Activated CD8-positive, alpha-beta T cell treated with anti-CD3 and anti-CD28 coated beads for 36 hours (primary cell): ENCODE measurements around the gene YPEL2. TPM values are rescaled to one million over a fixed set of nuclear protein-coding genes. Genes with fewer than 3 reads are reported as not detected.
A peak's percentile ranks its signal among the peaks of the same experiment; 100 is the strongest.

Experiments used
- ATAC-seq: fragments of 200-7000 bp; cut with Tn5 transposase; one replicate; pipeline ENCODE4 v1.10.0; 2021; ENCODE audit warnings: mild to moderate bottlenecking, moderate library complexity
- CTCF ChIA-PET: fragments of 350-600 bp; sonication (Branson Sonifier 250); formaldehyde crosslinking; loops from one replicate; lab custom pipeline; 2021; ENCODE audit warnings: antibody characterized with exemption; lab: Charles Lee
- POLR2A ChIA-PET: fragments of 350-600 bp; sonication (Branson Sonifier 250); formaldehyde crosslinking; loops from one replicate; lab custom pipeline; 2021; ENCODE audit warnings: antibody characterized with exemption; lab: Charles Lee
- DNase-seq: peaks from one replicate; pipeline ENCODE4 v3.0.0-alpha.2; 2020
- H3K27ac Mint-ChIP-seq: one replicate; pipeline ENCODE4 v1.8.0; 2021; ENCODE audit warnings: mild to moderate bottlenecking, mixed read lengths
- H3K27me3 Mint-ChIP-seq: one replicate; pipeline ENCODE4 v1.8.0; 2021; ENCODE audit warnings: mixed read lengths
- H3K36me3 Mint-ChIP-seq: one replicate; pipeline ENCODE4 v1.8.0; 2021; ENCODE audit warnings: low read depth, mixed read lengths
- H3K4me1 Mint-ChIP-seq: one replicate; pipeline ENCODE4 v1.8.0; 2021; ENCODE audit warnings: low read depth, mixed read lengths
- H3K4me3 Mint-ChIP-seq: one replicate; pipeline ENCODE4 v1.8.0; 2021; ENCODE audit warnings: mild to moderate bottlenecking, moderate library complexity, mixed read lengths
- H3K9me3 Mint-ChIP-seq: one replicate; pipeline ENCODE4 v1.8.0; 2021; ENCODE audit warnings: mixed read lengths
- intact Hi-C: fragments of 100-400 bp; cut with micrococcal nuclease; formaldehyde crosslinking; loops from one replicate; pipeline ENCODE4 v1.10.0; 2022
- total RNA-seq, 2 experiments: library from RNA; stranded (reverse); gene quantifications; one replicate each; pipeline ENCODE4 v1.2.3, GENCODE V29; 2021
- TF ChIP-seq, protein P1 (sequence below): fragments of 200-600 bp; IDR thresholded peaks from one replicate; pipeline ENCODE4 v1.8.0; 2022; ENCODE audit warnings: antibody characterized with exemption, mild to moderate bottlenecking

YPEL2 gene
- total RNA-seq, 2 experiments from 2014 or later, result 4.2 to 4.9 TPM

DNA sequence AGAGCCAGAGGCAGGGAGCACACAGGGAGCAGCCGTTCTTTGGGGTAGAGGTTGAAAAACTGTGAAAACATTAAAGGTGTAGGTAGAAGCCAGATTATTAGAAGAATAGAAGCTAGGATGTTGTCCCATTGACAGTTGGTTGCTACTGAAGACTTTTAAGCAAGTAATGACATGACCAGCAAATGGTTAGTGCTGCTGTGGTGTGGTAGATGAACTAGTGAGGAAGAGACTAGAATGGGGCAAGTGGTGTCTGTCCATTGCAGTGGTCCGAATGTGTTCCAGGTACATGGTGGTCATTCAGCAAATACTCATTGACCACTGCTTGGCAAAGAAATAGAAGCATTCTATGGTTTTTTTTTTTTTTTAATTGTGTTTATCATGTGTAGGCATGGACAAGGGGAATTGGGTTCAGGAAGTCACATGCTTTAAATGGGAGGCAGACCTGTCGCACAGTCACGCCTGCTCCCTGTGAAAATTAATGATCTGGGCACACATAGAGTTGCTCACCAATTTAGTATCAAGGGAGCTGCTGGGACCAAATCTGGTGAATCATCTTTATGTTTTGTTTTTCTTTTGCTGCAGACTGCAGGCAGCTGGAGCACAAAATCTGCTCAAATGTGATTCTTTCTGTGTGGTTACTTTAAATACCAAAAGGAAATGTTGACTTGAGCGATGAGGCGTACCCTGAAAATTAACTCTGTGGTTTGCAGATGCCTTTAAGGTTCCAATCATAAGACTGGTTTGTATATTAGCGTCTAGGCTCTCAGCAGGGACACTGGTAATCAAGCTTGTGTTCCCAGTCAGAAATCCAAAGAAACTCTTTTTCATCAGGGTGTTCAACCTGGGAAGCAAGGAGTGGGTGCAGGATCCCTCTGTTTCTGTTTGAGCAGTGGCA lies 30.7 kb downstream of the YPEL2 start:
- Mint-ChIP-seq H3K9me3 (no peaks in the 10 kb centered on the region), H3K36me3 (peaks cover 2% of the 10 kb centered on the region), H3K4me3 (peak overlapping the region; percentile 62), H3K4me1 (peaks cover 79% of the 10 kb centered on the region), H3K27ac (peak overlapping the region; percentile 90), H3K27me3 (no peaks in the 10 kb centered on the region)
- POLR2A ChIA-PET, result interaction anchor here (0.9 to 3.1 kb wide), 13 partner anchors 9 to 86 kb away, joined by 3 to 12 read pairs (median 4); partner anchors contain the start of gene YPEL2
- ATAC-seq, result peak; percentile 65
- TF ChIP-seq, protein P1, sequence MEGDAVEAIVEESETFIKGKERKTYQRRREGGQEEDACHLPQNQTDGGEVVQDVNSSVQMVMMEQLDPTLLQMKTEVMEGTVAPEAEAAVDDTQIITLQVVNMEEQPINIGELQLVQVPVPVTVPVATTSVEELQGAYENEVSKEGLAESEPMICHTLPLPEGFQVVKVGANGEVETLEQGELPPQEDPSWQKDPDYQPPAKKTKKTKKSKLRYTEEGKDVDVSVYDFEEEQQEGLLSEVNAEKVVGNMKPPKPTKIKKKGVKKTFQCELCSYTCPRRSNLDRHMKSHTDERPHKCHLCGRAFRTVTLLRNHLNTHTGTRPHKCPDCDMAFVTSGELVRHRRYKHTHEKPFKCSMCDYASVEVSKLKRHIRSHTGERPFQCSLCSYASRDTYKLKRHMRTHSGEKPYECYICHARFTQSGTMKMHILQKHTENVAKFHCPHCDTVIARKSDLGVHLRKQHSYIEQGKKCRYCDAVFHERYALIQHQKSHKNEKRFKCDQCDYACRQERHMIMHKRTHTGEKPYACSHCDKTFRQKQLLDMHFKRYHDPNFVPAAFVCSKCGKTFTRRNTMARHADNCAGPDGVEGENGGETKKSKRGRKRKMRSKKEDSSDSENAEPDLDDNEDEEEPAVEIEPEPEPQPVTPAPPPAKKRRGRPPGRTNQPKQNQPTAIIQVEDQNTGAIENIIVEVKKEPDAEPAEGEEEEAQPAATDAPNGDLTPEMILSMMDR, result no peak
- peak; percentile 65 for DNase-seq
- intact Hi-C loops, result loop anchor here (5.0 kb wide), 1 partner anchor 35 kb away; no protein-coding TSS in a partner anchor
- CTCF ChIA-PET, result interaction anchor here (0.7 to 4.8 kb wide), 8 partner anchors 13 to 80 kb away, joined by 3 to 21 read pairs (median 4); no protein-coding TSS in a partner anchor

DNA sequence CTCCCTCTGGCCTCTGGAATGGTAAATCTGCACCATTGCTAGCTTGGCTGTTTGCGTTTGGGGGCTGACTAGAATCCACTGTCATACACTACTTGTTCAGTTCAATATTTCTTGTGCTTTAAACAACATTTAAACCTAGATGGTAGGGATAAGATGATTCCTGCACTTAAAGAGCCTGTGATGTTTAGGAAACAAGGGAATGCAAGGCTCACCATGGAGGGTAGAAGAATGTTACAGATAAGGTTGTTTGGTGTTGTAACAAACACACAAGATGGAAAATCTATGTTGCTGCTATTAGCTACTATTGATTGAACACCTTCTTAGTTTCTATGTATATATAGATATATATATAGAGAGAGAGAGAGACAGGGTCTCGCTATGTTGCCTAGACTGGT lies 31.4 kb downstream of the YPEL2 start:
- CTCF ChIA-PET, result interaction anchor here (0.7 to 4.8 kb wide), 8 partner anchors 13 to 79 kb away, joined by 3 to 21 read pairs (median 4); no protein-coding TSS in a partner anchor
- POLR2A ChIA-PET, result interaction anchor here (0.9 to 3.1 kb wide), 12 partner anchors 8 to 85 kb away, joined by 3 to 12 read pairs (median 4); partner anchors contain the start of gene YPEL2
- H3K9me3 Mint-ChIP-seq, result no peaks in the 10 kb centered on the region
- H3K4me1 Mint-ChIP-seq, result peaks cover 82% of the 10 kb centered on the region
- ATAC-seq, result no peak
- no peak for DNase-seq
- intact Hi-C loops, result loop anchor here (5.0 kb wide), 1 partner anchor 36 kb away; no protein-coding TSS in a partner anchor
- H3K4me3 Mint-ChIP-seq, result peak overlapping the region; percentile 62
- peak overlapping the region; percentile 60 for H3K27ac Mint-ChIP-seq
- peaks cover under 1% of the 10 kb centered on the region for H3K36me3 Mint-ChIP-seq
- TF ChIP-seq, protein P1, result no peak
- no peaks in the 10 kb centered on the region for H3K27me3 Mint-ChIP-seq

DNA sequence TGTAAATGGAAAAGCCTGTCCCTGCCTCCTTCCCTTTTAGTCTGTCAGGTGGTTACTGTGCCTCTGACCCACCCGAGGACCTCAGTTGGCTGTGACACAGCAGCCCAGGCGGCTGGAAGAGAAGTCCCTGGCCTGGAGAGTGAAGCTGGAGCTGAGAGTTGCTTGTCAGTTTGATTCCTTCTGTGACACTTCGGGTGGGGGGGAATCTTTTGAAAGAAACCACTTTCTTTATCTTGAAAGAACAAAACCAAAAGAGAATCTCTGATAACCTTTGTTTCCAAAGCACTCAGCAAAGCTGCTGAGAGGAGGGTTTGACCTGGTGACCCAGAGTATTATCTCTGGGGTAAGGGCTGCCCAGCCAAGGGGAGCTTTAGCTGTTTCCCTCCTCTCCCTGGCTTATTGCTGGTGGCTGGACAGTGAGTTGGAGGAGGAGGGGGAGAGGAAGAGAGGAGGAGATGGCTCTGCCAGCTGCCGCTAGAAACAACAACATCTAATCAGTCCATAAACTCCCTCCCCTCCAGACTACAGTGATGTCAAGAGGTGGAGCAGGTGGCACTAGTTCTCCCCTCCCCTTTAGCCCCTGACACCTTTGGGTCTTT lies 34.0 kb downstream of the YPEL2 start:
- CTCF ChIA-PET, result interaction anchor here (0.9 to 3.0 kb wide), 11 partner anchors 10 to 76 kb away, joined by 3 to 22 read pairs (median 5); no protein-coding TSS in a partner anchor
- TF ChIP-seq, protein P1, result no peak
- DNase-seq, result peak; percentile 43
- H3K36me3 Mint-ChIP-seq, result no peaks in the 10 kb centered on the region
- peak overlapping the region; percentile 35 for H3K4me3 Mint-ChIP-seq
- peaks cover 76% of the 10 kb centered on the region for H3K4me1 Mint-ChIP-seq
- H3K27ac Mint-ChIP-seq, result peak overlapping the region; percentile 75
- POLR2A ChIA-PET, result interaction anchor here (0.5 to 1.6 kb wide), 8 partner anchors 8 to 733 kb away, joined by 3 to 5 read pairs (median 3); partner anchors contain the start of gene YPEL2
- intact Hi-C loops, result no loop called here
- H3K9me3 Mint-ChIP-seq, result no peaks in the 10 kb centered on the region
- no peaks in the 10 kb centered on the region for H3K27me3 Mint-ChIP-seq
- ATAC-seq, result peak; percentile 25

DNA sequence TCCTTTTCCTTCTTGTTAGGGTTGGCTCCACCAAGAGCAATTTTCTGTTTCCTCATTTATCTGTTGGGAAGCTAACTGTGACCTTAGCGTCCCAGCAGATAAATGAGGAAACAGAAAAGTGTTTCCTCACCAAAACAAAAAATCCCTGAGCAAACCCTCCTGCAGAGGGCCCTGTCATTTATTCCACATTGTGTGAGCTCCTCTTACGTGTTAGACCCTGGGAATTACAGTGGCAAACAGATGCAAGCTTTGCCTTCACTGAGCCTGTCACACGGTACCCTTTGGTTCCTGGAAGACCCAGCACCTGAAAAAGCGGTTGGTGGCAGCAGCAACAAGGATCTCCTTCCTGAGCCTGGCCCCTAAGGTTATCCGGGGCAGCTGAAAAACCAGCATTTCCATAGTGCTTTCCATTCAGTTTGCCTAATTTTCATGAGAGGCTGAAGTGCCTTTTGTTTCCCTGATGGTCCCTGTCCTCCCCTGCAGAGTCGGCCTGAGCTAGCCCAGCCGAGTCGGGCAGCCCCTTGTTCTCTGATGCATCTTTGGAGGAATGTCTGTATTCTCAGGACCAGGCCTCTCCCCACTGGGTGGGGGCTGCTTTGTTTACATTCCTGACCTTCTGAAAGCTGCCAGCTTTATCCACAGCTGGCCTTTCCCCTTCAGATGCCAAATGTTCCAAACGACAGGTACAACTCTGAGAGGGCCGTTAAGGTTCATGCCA lies 34.7 kb downstream of the YPEL2 start:
- Mint-ChIP-seq H3K4me1 (peaks cover 76% of the 10 kb centered on the region), H3K9me3 (no peaks in the 10 kb centered on the region), H3K27me3 (no peaks in the 10 kb centered on the region), H3K36me3 (no peaks in the 10 kb centered on the region), H3K27ac (peak overlapping the region; percentile 75), H3K4me3 (peak overlapping the region; percentile 35)
- ChIA-PET POLR2A (interaction anchor here (0.8 to 1.6 kb wide), 6 partner anchors 8 to 734 kb away, joined by 3 to 5 read pairs (median 4); partner anchors contain the start of gene YPEL2), CTCF (interaction anchor here (1.0 to 3.0 kb wide), 8 partner anchors 9 to 75 kb away, joined by 3 to 22 read pairs (median 5); no protein-coding TSS in a partner anchor)
- ATAC-seq (no peak), DNase-seq (no peak)
- intact Hi-C loops, result no loop called here
- TF ChIP-seq, protein P1, result no peak
